Fibroblast of pulmonary artery (primary cell): ENCODE results near the gene RAB40C.

Source experiments
- DNase-seq: peaks from one replicate; pipeline ENCODE4 v3.0.0-alpha.2; 2010; ENCODE audit warnings: low read depth
- H3K4me3 ChIP-seq: replicated peaks from 2 replicates; pipeline ENCODE4 v1.5.1; 2011; ENCODE audit warnings: low read depth, mild to moderate bottlenecking, control low read depth, low read length, moderate library complexity
- TF ChIP-seq, protein P1 (sequence below): IDR thresholded peaks from 2 replicates; pipeline ENCODE4 v1.5.1; 2011; ENCODE audit warnings: mild to moderate bottlenecking, control low read depth, low read length, inconsistent platforms; ENCODE audit errors: missing control alignments

The RAB40C gene

DNA sequence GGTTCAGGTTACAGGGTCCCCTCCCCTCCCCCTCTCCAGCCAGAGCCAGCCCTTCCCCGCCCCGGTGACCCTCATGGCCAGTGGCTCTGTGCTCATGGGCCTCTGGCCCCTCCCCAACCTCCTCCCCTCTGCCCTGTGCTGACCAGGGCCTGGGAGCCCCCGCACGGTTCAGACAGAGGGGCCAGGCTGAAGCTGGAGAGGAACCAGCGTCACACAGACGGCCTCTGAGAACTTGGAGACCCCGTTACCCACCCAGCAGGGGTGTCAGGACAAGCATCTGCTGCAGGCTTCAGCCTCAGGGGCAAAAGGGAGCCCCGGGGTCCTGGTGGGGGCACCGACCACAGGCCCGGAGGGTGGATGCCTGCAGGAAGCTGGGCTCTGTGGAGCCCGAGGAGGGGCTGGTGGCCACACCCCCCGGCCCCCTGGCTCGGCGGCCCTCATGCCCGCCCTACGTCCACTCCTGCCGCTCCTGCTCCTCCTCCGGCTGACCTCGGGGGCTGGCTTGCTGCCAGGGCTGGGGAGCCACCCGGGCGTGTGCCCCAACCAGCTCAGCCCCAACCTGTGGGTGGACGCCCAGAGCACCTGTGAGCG, 41.0 kb downstream of the RAB40C start, which contains the start of gene WFIKKN1:
WFIKKN1 (plus strand) TSS at position 171 of the 591 bp plus-strand sequence; CDS start at position 440, 269 bp downstream.
- no peak within 1 kb of the TSS for H3K4me3 ChIP-seq
- DNase-seq: no peak
- TF ChIP-seq, protein P1, sequence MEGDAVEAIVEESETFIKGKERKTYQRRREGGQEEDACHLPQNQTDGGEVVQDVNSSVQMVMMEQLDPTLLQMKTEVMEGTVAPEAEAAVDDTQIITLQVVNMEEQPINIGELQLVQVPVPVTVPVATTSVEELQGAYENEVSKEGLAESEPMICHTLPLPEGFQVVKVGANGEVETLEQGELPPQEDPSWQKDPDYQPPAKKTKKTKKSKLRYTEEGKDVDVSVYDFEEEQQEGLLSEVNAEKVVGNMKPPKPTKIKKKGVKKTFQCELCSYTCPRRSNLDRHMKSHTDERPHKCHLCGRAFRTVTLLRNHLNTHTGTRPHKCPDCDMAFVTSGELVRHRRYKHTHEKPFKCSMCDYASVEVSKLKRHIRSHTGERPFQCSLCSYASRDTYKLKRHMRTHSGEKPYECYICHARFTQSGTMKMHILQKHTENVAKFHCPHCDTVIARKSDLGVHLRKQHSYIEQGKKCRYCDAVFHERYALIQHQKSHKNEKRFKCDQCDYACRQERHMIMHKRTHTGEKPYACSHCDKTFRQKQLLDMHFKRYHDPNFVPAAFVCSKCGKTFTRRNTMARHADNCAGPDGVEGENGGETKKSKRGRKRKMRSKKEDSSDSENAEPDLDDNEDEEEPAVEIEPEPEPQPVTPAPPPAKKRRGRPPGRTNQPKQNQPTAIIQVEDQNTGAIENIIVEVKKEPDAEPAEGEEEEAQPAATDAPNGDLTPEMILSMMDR: no peak

DNA sequence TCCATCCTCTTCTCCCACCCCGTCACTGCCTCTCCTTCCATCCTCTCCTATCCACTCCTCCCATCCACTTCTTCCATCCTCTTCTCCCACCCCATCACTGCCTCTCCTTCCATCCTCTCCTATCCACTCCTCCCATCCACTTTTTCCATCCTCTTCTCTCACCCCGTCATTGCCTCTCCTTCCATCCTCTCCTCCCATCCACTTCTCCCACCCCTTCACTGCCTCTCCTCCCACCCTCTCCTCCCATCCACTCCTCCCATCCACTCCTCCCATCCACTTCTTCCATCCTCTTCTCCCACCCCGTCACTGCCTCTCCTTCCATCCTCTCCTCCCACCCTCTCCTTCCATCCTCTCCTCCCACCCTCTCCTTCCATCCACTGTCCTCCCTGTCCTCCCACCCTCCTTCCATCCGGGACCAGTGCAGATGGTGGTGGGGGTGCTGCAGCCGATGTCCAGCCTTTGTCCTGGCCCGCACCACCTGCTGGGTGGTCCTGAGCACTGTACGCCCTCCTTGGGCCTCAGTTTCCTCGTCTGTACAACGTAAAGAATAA, 42.0 kb downstream of the RAB40C start:
- TF ChIP-seq, protein P1: no peak
- H3K4me3 ChIP-seq: no peak overlapping the region
- DNase-seq: no peak

DNA sequence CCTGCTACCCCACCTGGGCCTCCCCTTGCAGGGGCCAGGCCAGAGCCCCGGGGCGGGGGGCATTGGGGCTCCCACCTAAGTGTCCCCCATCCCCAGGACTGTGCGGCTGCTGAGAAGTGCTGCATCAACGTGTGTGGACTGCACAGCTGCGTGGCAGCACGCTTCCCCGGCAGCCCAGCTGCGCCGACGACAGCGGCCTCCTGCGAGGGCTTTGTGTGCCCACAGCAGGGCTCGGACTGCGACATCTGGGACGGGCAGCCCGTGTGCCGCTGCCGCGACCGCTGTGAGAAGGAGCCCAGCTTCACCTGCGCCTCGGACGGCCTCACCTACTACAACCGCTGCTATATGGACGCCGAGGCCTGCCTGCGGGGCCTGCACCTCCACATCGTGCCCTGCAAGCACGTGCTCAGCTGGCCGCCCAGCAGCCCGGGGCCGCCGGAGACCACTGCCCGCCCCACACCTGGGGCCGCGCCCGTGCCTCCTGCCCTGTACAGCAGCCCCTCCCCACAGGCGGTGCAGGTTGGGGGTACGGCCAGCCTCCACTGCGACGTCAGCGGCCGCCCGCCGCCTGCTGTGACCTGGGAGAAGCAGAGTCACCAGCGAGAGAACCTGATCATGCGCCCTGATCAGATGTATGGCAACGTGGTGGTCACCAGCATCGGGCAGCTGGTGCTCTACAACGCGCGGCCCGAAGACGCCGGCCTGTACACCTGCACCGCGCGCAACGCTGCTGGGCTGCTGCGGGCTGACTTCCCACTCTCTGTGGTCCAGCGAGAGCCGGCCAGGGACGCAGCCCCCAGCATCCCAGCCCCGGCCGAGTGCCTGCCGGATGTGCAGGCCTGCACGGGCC, 42.8 kb downstream of the RAB40C start:
- no peak for DNase-seq
- TF ChIP-seq, protein P1: no peak
- H3K4me3 ChIP-seq: no peak overlapping the region

DNA sequence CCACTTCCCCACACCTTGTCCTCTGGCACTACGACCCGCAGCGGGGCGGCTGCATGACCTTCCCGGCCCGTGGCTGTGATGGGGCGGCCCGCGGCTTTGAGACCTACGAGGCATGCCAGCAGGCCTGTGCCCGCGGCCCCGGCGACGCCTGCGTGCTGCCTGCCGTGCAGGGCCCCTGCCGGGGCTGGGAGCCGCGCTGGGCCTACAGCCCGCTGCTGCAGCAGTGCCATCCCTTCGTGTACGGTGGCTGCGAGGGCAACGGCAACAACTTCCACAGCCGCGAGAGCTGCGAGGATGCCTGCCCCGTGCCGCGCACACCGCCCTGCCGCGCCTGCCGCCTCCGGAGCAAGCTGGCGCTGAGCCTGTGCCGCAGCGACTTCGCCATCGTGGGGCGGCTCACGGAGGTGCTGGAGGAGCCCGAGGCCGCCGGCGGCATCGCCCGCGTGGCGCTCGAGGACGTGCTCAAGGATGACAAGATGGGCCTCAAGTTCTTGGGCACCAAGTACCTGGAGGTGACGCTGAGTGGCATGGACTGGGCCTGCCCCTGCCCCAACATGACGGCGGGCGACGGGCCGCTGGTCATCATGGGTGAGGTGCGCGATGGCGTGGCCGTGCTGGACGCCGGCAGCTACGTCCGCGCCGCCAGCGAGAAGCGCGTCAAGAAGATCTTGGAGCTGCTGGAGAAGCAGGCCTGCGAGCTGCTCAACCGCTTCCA, 43.6 kb downstream of the RAB40C start:
- no peak for DNase-seq
- TF ChIP-seq, protein P1: no peak
- H3K4me3 ChIP-seq: no peak overlapping the region

DNA sequence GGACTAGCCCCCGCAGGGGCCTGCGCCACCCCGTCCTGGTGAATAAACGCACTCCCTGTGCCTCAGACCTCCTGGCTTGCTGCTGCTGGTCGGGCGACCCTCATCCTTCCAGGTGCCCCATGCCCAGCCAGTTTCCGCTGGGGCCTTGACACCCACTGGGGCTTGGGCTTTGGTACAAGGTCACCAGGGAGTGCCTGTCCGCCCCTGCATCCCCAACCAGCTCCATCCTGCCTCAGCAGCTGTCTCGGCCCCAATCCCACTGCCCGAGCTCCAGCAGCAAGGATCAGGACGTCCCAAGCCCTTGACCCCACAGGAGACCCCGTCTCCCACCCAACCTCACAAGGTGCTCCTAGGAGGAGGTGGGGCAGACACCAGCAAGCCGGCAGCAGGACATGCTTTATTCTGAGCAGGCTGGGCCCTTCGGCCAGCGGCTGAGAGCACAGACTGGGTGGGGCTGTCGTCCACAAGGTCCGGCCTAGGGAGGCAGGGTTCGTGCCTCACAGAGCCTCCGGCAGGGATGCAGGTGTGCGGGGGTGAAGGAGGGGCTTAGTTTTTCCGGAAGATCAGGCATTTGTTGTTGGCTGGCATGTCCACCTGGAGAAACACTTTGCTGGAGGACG, 44.3 kb downstream of the RAB40C start:
- TF ChIP-seq, protein P1: no peak
- DNase-seq: no peak
- no peak overlapping the region for H3K4me3 ChIP-seq

DNA sequence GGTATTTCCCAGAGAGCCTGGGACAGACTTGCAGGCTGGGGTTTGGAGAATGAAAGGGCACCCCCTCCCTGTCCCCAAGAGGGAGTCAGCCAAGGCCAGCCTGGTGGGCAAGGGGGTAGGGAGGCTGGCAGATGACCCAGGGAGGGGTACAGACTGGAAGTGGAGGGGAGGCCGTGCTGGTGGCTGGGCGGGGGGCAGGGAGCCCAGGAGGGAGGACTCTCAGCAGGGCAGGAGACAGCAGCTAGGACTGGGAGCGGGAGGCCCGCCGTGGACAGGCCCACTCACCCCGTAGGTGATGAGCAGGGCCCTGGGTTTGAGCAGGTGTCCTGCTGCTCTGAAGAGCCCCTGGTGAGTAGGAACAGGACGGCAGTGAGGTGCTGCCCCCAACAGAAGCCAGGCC, 45.1 kb downstream of the RAB40C start:
- TF ChIP-seq, protein P1: no peak
- peak overlapping the region; percentile 74 for H3K4me3 ChIP-seq
- no peak for DNase-seq
